ENCODE measurements around the gene TMPRSS5. TPM values are rescaled to one million over a fixed set of nuclear protein-coding genes. Genes with fewer than 3 reads are reported as not detected.
"Not testable (repeated sequence)": the region's sequence is repeated elsewhere in the genome, so short reads cannot be mapped to it uniquely, and the experiment has no call there.

The TMPRSS5 gene
- total RNA-seq, 1 donor from 2014 or later = 0.40 TPM

GRCh38 chr11:113697111-113697510 lies 9.0 kb downstream of the TMPRSS5 start:
- no peak for ATAC-seq

- no peak for ATAC-seq
These were observed 10.9 kb downstream of the TMPRSS5 start for GRCh38 chr11:113695207-113695606.

- ATAC-seq = no peak
These were observed 11.7 kb downstream of the TMPRSS5 start for GRCh38 chr11:113694390-113694789.

- no peak for ATAC-seq
These were observed 13.1 kb downstream of the TMPRSS5 start for GRCh38 chr11:113693030-113693429.

GRCh38 chr11:113690619-113691569 lies 15.2 kb downstream of the TMPRSS5 start:
- ATAC-seq = peak; percentile 99

- ATAC-seq = no peak
These were observed 16.1 kb downstream of the TMPRSS5 start for GRCh38 chr11:113689768-113690618.

- no peak for ATAC-seq
These were observed 20.3 kb downstream of the TMPRSS5 start for GRCh38 chr11:113685654-113686359.

- no peak for ATAC-seq
These were observed 21.6 kb downstream of the TMPRSS5 start for GRCh38 chr11:113684496-113684895.

- ATAC-seq = no peak
These were observed 22.5 kb downstream of the TMPRSS5 start for GRCh38 chr11:113683481-113684046.

- ATAC-seq = peak; percentile 34
These were observed 24.2 kb downstream of the TMPRSS5 start for GRCh38 chr11:113681711-113682413.

GRCh38 chr11:113681282-113681681 lies 24.8 kb downstream of the TMPRSS5 start:
- ATAC-seq = no peak

- ATAC-seq = no peak
These were observed 28.4 kb downstream of the TMPRSS5 start for GRCh38 chr11:113677685-113678084.

GRCh38 chr11:113675565-113675964 lies 30.5 kb downstream of the TMPRSS5 start:
- no peak for ATAC-seq

GRCh38 chr11:113675003-113675561 lies 31.0 kb downstream of the TMPRSS5 start:
- ATAC-seq = no peak

- no peak for ATAC-seq
These were observed 31.8 kb downstream of the TMPRSS5 start for GRCh38 chr11:113674397-113674685.

GRCh38 chr11:113673550-113674396 lies 32.3 kb downstream of the TMPRSS5 start:
- no peak for ATAC-seq

GRCh38 chr11:113671914-113672313 lies 34.2 kb downstream of the TMPRSS5 start:
- ATAC-seq = not testable (repeated sequence)

GRCh38 chr11:113670831-113671215 lies 35.3 kb downstream of the TMPRSS5 start:
- no peak for ATAC-seq

- no peak for ATAC-seq
These were observed 35.8 kb downstream of the TMPRSS5 start for GRCh38 chr11:113670149-113670830.

- ATAC-seq = no peak
These were observed 37.9 kb downstream of the TMPRSS5 start for GRCh38 chr11:113668255-113668654.
